ENCODE results near the gene SLC35B4.

Gene SLC35B4

DNA sequence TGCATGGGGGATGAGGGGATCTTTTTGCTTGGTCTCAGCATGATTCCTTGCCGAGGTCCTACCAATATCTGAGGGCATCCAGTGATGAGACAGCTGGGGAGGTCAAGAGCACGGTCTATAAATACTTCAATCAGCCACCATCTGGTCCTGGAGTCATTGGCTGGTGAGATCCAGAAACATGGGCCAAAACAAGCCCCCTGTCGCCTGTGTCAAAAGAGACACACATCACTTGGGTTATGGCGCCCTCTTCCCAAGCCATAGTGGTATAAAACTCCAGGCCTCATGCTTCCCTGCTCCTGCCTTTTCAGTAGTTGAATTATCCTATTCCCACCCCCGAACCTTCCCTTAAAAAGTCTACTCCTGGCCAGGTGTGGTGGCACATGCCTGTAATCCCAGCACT, 60.9 kb downstream of the SLC35B4 start:
- DNase-seq (ENCODE audit: low read depth), result no peak
- H3K9me3 ChIP-seq (ENCODE audit: control insufficient read depth, low read length), result no peaks in the 10 kb centered on the region
- no peak overlapping the region for H3K9ac ChIP-seq (ENCODE audit: low read length)
- no peaks in the 10 kb centered on the region for H3K36me3 ChIP-seq (ENCODE audit: control insufficient read depth, insufficient read depth, low read length, severe bottlenecking)
- no peak overlapping the region for H3K4me3 ChIP-seq (ENCODE audit: low read length)
- H3K27me3 ChIP-seq (replicated peaks; ENCODE audit: control insufficient read depth, insufficient read depth, low read length), result no peaks in the 10 kb centered on the region
- no peaks in the 10 kb centered on the region for H3K4me1 ChIP-seq (ENCODE audit: control insufficient read depth, insufficient read depth, low read length)

DNA sequence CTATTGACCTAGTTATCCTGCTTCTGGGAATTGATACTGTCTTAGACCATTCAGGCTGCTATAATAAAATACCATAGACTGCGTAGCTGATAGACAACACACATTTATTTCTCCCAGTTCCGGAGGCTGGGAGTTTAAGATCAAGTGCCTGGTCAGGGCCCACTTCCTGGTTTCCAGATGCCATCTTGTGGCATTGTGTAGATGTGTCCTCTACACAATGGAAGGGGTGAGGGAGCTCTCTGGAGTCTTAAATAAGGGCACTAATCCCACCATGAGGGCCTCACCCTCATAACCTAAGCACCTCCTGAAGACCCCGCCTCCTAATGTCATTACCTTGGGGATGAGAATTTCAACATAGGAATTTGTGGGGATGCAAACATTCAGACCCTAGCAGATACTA, 62.4 kb downstream of the SLC35B4 start:
- Histone ChIP-seq H3K36me3 (ENCODE audit: control insufficient read depth, insufficient read depth, low read length, severe bottlenecking) (no peaks in the 10 kb centered on the region), H3K4me1 (ENCODE audit: control insufficient read depth, insufficient read depth, low read length) (no peaks in the 10 kb centered on the region), H3K4me3 (ENCODE audit: low read length) (no peak overlapping the region), H3K9ac (ENCODE audit: low read length) (no peak overlapping the region), H3K9me3 (ENCODE audit: control insufficient read depth, low read length) (no peaks in the 10 kb centered on the region), H3K27me3 (replicated peaks; ENCODE audit: control insufficient read depth, insufficient read depth, low read length) (no peaks in the 10 kb centered on the region)
- no peak for DNase-seq (ENCODE audit: low read depth)

DNA sequence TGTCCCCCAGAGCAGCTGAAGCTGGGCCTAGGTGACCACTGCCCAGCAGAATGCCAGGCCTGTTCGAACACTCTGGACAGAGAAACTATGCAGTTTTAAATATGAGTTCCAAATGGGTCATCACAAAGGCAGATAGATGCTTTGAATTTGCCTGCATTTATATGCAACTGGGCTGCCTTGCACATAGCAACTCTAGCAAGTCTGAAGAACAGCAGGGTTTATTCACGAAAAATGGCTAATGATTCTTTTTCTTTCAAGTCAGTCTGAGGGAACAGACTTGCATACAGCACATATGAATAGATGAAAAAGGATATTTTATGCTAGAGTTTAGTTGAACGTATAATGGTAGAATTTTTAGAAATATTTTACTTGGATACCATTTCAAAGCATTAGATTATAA, 68.5 kb downstream of the SLC35B4 start:
- Histone ChIP-seq H3K27me3 (replicated peaks; ENCODE audit: control insufficient read depth, insufficient read depth, low read length) (peaks cover 3% of the 10 kb centered on the region), H3K4me1 (ENCODE audit: control insufficient read depth, insufficient read depth, low read length) (no peaks in the 10 kb centered on the region), H3K36me3 (ENCODE audit: control insufficient read depth, insufficient read depth, low read length, severe bottlenecking) (no peaks in the 10 kb centered on the region), H3K9ac (ENCODE audit: low read length) (no peak overlapping the region), H3K4me3 (ENCODE audit: low read length) (no peak overlapping the region), H3K9me3 (ENCODE audit: control insufficient read depth, low read length) (no peaks in the 10 kb centered on the region)
- DNase-seq (ENCODE audit: low read depth), result no peak

DNA sequence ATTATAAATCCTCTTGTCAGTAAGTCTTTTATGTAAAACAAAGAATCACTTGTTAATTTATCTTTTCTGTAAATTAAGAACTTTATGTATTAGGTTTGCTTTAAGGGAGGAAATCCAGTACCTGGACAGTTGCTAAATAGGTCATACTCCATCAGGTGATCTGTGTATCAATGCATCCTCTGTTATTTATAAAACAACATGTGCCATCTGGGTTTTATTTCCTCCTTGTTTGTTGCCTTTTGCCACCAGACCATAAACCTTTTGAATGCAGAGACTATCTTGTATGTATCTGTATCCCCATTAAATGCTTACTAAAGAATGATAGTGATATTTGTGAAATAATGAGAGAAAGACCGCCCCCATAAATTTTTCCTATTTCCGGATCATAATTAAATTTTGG, 70.0 kb downstream of the SLC35B4 start:
- no peak for DNase-seq (ENCODE audit: low read depth)
- H3K9ac ChIP-seq (ENCODE audit: low read length), result no peak overlapping the region
- H3K9me3 ChIP-seq (ENCODE audit: control insufficient read depth, low read length), result no peaks in the 10 kb centered on the region
- H3K4me3 ChIP-seq (ENCODE audit: low read length), result no peak overlapping the region
- peaks cover 3% of the 10 kb centered on the region for H3K27me3 ChIP-seq (replicated peaks; ENCODE audit: control insufficient read depth, insufficient read depth, low read length)
- H3K36me3 ChIP-seq (ENCODE audit: control insufficient read depth, insufficient read depth, low read length, severe bottlenecking), result no peaks in the 10 kb centered on the region
- no peaks in the 10 kb centered on the region for H3K4me1 ChIP-seq (ENCODE audit: control insufficient read depth, insufficient read depth, low read length)

DNA sequence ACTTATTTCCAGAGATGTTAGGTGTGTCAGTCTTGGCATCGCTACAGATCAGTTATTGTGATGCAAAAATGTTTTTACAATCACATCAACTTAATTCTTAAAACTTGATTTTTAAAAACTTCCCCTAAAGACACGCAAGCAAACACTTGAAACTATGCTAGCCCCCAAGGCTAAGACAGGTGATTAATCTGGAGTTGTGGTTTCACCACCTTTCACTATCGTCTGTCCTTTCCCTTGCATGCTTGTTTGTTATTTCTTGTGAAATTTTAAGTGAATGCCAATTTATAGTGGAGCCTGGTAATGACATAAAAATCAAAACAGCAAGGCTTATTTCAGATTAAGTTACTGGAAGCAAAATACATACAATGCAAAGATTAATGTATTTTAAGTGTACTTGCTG, 70.4 kb downstream of the SLC35B4 start:
- Histone ChIP-seq H3K4me3 (ENCODE audit: low read length) (no peak overlapping the region), H3K36me3 (ENCODE audit: control insufficient read depth, insufficient read depth, low read length, severe bottlenecking) (no peaks in the 10 kb centered on the region), H3K9me3 (ENCODE audit: control insufficient read depth, low read length) (no peaks in the 10 kb centered on the region), H3K4me1 (ENCODE audit: control insufficient read depth, insufficient read depth, low read length) (no peaks in the 10 kb centered on the region), H3K9ac (ENCODE audit: low read length) (no peak overlapping the region), H3K27me3 (replicated peaks; ENCODE audit: control insufficient read depth, insufficient read depth, low read length) (peaks cover 3% of the 10 kb centered on the region)
- DNase-seq (ENCODE audit: low read depth), result no peak

DNA sequence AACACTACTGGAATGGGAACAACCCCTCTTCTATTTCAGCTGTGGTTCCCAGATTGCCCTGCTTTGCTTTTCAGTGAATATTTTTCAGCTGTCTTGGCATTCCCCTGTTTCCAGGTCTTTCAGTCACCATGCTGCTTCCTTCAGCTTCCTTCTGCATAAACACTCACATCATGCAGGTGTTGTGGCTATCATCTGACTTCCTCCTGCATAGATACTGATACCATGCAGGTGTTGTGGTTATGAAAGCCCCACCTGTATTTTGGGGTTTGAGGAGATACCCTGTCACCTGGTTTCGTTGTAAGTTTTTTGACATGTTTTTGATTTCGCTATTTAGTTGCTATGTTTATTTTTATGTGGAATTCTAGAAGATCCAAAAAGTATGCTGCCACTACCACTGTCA, 71.5 kb downstream of the SLC35B4 start:
- DNase-seq (ENCODE audit: low read depth), result no peak
- H3K4me3 ChIP-seq (ENCODE audit: low read length), result no peak overlapping the region
- H3K4me1 ChIP-seq (ENCODE audit: control insufficient read depth, insufficient read depth, low read length), result no peaks in the 10 kb centered on the region
- H3K36me3 ChIP-seq (ENCODE audit: control insufficient read depth, insufficient read depth, low read length, severe bottlenecking), result no peaks in the 10 kb centered on the region
- no peak overlapping the region for H3K9ac ChIP-seq (ENCODE audit: low read length)
- no peaks in the 10 kb centered on the region for H3K9me3 ChIP-seq (ENCODE audit: control insufficient read depth, low read length)
- H3K27me3 ChIP-seq (replicated peaks; ENCODE audit: control insufficient read depth, insufficient read depth, low read length), result peaks cover 3% of the 10 kb centered on the region
